ENCODE data around the gene SP3.

Gene SP3

DNA sequence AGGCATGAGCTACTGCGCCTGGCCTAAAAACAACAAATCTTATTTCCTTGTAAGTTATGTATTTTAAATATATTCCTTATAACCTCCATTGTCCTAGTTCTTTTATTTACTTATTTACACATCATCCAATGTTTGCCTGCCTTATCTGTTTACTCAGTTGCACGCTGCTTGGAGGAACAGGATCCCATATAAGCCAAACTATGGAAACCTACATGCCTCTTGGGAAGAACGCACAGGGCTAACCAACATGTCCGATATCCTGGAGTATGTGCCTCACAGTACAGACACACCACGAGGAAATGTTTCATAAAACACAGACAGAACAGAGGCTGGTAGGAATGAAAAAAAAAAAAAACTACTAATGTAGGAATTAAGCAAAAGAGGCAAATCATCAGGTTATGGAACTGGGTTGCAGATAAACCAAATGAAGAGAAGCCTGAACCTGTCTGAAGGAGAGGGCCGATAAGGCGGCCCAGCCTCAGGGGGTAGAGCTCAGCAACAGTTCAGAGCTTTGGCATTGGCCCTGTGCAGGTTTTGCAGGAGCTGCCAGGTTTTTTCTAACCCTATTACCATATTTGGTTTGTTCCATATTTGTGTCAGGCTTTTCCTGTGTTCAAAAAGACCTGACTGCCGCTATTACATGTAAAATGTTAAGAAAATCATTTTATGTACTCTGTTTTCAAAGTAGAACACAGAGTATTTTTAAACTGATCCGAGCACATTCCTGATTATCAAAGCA is 19.9 kb upstream of the SP3 start:
- no peaks in the 10 kb centered on the region for H3K36me3 ChIP-seq (ENCODE audit: control insufficient read depth, insufficient read depth, low read length)
- H3K4me3 ChIP-seq (ENCODE audit: low read depth, low read length) = peak overlapping the region; percentile 20
- peak overlapping the region; percentile 71 for H2AFZ ChIP-seq
- peak overlapping the region; percentile 1 for H3K4me2 ChIP-seq (ENCODE audit: low read length)
- TF ChIP-seq, protein P1, sequence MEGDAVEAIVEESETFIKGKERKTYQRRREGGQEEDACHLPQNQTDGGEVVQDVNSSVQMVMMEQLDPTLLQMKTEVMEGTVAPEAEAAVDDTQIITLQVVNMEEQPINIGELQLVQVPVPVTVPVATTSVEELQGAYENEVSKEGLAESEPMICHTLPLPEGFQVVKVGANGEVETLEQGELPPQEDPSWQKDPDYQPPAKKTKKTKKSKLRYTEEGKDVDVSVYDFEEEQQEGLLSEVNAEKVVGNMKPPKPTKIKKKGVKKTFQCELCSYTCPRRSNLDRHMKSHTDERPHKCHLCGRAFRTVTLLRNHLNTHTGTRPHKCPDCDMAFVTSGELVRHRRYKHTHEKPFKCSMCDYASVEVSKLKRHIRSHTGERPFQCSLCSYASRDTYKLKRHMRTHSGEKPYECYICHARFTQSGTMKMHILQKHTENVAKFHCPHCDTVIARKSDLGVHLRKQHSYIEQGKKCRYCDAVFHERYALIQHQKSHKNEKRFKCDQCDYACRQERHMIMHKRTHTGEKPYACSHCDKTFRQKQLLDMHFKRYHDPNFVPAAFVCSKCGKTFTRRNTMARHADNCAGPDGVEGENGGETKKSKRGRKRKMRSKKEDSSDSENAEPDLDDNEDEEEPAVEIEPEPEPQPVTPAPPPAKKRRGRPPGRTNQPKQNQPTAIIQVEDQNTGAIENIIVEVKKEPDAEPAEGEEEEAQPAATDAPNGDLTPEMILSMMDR (IDR thresholded peaks at IDR 0.05) = no peak
- H3K4me1 ChIP-seq = peaks cover 8% of the 10 kb centered on the region
- peak overlapping the region; percentile 25 for H3K27ac ChIP-seq
- H3K79me2 ChIP-seq = no peaks in the 10 kb centered on the region
- no peaks in the 10 kb centered on the region for H3K27me3 ChIP-seq (ENCODE audit: control insufficient read depth, insufficient read depth, low read length)
- no peak overlapping the region for H3K9ac ChIP-seq
- no peaks in the 10 kb centered on the region for H3K9me3 ChIP-seq (ENCODE audit: control insufficient read depth, low read length)

DNA sequence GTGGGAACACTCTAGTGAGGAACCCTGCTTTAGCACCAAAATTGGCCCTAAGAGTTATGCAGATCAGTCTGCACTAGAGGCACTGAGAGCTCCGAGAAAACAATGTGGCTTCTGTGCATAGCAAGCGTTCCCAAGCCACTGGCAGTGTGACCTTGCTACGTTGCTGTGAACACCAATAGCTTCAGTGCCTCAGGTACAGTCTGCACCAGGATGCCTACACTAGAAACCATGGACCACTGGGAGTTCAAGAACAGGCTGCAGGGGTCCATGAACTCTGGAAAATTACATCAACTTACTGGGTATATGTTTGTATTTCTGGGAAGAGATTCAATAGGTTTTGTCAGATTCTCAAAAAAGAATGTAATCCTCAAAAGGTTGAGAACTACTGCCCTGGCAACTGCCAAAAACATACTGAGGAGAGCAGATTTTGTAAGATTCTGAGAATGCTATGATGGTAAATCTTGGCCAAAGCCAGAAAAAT is 18.3 kb upstream of the SP3 start:
- Histone ChIP-seq H3K36me3 (ENCODE audit: control insufficient read depth, insufficient read depth, low read length) (no peaks in the 10 kb centered on the region), H3K9me3 (ENCODE audit: control insufficient read depth, low read length) (no peaks in the 10 kb centered on the region), H3K27ac (no peak overlapping the region), H3K4me2 (ENCODE audit: low read length) (no peak overlapping the region), H3K4me3 (ENCODE audit: low read depth, low read length) (no peak overlapping the region), H3K79me2 (no peaks in the 10 kb centered on the region), H2AFZ (no peak overlapping the region), H3K27me3 (ENCODE audit: control insufficient read depth, insufficient read depth, low read length) (no peaks in the 10 kb centered on the region), H3K4me1 (peaks cover 8% of the 10 kb centered on the region), H3K9ac (no peak overlapping the region)
- TF ChIP-seq, protein P1 (IDR thresholded peaks at IDR 0.05) = no peak

DNA sequence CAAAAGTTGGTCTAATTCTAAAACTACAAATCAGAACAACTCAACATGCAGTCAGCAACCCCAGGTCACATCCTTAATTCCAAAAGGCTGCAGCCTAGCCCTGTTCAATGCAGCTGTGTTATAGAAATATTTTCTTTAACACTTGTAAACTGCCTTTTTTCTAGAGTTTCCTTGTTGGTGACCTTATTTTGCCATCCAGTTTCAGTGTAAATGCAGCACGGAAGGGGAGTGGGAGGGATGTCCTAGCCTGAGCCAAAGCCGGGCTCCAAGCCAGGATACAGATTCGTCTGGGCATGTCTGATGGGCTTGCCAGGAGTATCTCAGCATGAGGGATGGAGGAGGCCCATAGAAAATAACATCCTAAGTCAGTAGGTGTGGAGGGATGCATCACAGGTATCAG is 17.7 kb upstream of the SP3 start:
- Histone ChIP-seq H3K36me3 (ENCODE audit: control insufficient read depth, insufficient read depth, low read length) (no peaks in the 10 kb centered on the region), H3K4me3 (ENCODE audit: low read depth, low read length) (no peak overlapping the region), H3K9me3 (ENCODE audit: control insufficient read depth, low read length) (no peaks in the 10 kb centered on the region), H3K4me2 (ENCODE audit: low read length) (no peak overlapping the region), H3K9ac (no peak overlapping the region), H2AFZ (no peak overlapping the region), H3K79me2 (no peaks in the 10 kb centered on the region), H3K4me1 (peaks cover 8% of the 10 kb centered on the region), H3K27me3 (ENCODE audit: control insufficient read depth, insufficient read depth, low read length) (no peaks in the 10 kb centered on the region), H3K27ac (no peak overlapping the region)
- TF ChIP-seq, protein P1 (IDR thresholded peaks at IDR 0.05) = no peak

DNA sequence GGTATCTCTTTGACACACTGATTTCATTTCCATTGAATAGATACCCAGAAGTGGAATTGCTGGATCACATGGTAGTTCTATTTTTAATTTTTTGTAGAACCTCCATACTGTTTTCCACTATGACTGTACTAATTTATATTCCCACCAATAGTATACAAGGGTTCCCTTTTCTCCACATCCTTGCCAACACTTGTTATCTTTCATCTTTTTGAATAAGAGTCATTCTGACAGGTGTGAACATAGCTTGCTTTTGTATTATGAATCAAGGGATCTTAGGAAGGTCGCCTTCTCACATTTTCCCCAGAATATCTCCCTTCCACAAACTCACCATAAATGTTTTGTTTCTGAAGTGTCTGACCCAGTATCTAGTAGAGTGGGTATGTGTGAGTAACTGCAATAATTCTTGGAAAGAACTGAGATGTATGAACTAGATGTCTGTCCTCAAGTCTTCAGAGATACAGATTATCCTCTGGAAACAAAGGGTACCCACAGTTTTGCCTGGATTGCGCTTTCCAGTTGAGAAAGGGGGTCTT is 17.1 kb upstream of the SP3 start:
- H3K4me1 ChIP-seq = peaks cover 8% of the 10 kb centered on the region
- no peak overlapping the region for H3K4me2 ChIP-seq (ENCODE audit: low read length)
- TF ChIP-seq, protein P1 (IDR thresholded peaks at IDR 0.05) = no peak
- H3K9me3 ChIP-seq (ENCODE audit: control insufficient read depth, low read length) = no peaks in the 10 kb centered on the region
- H3K79me2 ChIP-seq = no peaks in the 10 kb centered on the region
- H3K27ac ChIP-seq = no peak overlapping the region
- no peak overlapping the region for H2AFZ ChIP-seq
- no peaks in the 10 kb centered on the region for H3K27me3 ChIP-seq (ENCODE audit: control insufficient read depth, insufficient read depth, low read length)
- H3K9ac ChIP-seq = no peak overlapping the region
- H3K36me3 ChIP-seq (ENCODE audit: control insufficient read depth, insufficient read depth, low read length) = no peaks in the 10 kb centered on the region
- H3K4me3 ChIP-seq (ENCODE audit: low read depth, low read length) = no peak overlapping the region

DNA sequence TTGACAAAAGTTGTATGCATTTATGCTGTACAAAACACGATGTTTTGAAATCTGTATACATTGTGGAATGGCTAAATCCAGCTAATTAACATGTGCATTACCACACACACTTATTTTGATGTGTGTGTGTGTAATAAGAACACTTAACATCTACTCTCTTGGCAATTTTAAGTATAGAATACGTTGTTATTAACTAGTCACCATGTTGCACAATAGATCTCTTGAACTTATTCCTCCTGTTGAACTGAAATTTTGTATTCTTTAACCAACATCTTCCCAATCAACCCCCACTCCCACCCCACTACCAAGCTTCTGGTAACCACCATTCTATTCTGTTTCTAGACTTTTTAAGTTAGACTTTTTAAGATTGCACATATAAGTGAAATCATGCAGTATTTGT is 16.3 kb upstream of the SP3 start:
- H3K4me2 ChIP-seq (ENCODE audit: low read length) = no peak overlapping the region
- no peak overlapping the region for H3K27ac ChIP-seq
- H3K36me3 ChIP-seq (ENCODE audit: control insufficient read depth, insufficient read depth, low read length) = no peaks in the 10 kb centered on the region
- TF ChIP-seq, protein P1 (IDR thresholded peaks at IDR 0.05) = no peak
- no peak overlapping the region for H3K9ac ChIP-seq
- no peak overlapping the region for H2AFZ ChIP-seq
- no peak overlapping the region for H3K4me3 ChIP-seq (ENCODE audit: low read depth, low read length)
- no peaks in the 10 kb centered on the region for H3K27me3 ChIP-seq (ENCODE audit: control insufficient read depth, insufficient read depth, low read length)
- peaks cover 8% of the 10 kb centered on the region for H3K4me1 ChIP-seq
- no peaks in the 10 kb centered on the region for H3K9me3 ChIP-seq (ENCODE audit: control insufficient read depth, low read length)
- H3K79me2 ChIP-seq = no peaks in the 10 kb centered on the region
